IPS-18a (cell line): ENCODE measurements around the gene ORMDL1.
A peak's percentile ranks its signal among the peaks of the same experiment; 100 is the strongest.
"Not testable (repeated sequence)": the region's sequence is repeated elsewhere in the genome, so short reads cannot be mapped to it uniquely, and the experiment has no call there.

Experiments
- H3K27ac ChIP-seq: one replicate; pipeline ENCODE4 v1.5.1; 2013; ENCODE audit warnings: low read length
- H3K27me3 ChIP-seq: one replicate; pipeline ENCODE4 v1.6.1; 2013; ENCODE audit warnings: mild to moderate bottlenecking, low read length; ENCODE audit not compliant: control insufficient read depth, insufficient read depth
- H3K36me3 ChIP-seq: one replicate; pipeline ENCODE4 v1.6.1; 2013; ENCODE audit warnings: low read depth, low read length; ENCODE audit not compliant: control insufficient read depth
- H3K4me1 ChIP-seq: one replicate; pipeline ENCODE4 v1.6.1; 2013; ENCODE audit warnings: low read depth, low read length; ENCODE audit not compliant: control insufficient read depth
- H3K4me3 ChIP-seq: one replicate; pipeline ENCODE4 v1.5.1; 2013; ENCODE audit warnings: low read length
- H3K9ac ChIP-seq: one replicate; pipeline ENCODE4 v1.6.1; 2013; ENCODE audit warnings: mild to moderate bottlenecking, low read length, moderate library complexity
- H3K9me3 ChIP-seq: one replicate; pipeline ENCODE4 v1.6.1; 2013; ENCODE audit warnings: low read depth, low read length; ENCODE audit not compliant: control insufficient read depth

Gene ORMDL1

DNA sequence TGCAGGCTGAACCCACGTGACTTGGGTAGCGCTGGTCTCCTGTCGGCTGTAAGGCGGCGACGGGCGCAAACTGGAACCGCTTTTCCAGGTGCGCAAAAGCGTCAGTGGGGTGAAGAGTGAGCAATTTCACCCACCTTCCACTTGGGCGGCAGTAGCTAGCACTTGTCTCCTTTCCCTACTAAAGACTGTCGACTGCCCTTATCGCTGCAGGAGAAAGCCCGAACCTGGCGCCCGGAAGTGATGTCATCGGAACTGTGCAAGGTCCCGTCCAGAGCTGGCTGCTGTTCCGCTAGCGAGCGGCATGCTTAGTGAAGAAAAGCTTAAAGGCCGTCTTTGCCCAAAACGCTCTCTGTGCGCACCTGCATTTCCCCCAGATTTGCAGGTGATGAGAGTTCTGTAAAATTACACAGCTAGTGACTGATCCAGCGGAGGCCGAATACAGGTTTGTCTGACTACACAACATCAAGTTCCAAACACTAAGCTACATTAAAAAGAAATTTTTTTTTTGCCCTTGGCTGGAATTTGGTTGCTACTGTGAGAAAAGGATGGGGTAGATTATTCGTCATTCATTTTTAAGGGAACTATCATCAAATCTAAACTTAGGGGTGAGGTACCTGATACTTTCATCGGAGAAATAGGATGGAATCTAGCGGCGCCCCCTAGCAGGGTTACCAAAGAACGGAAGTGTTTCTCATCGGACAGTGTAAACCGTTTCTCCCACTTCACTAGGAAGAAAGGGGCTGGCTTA is 21.4 kb downstream of the ORMDL1 start, which contains the start of gene OSGEPL1:
OSGEPL1 (minus strand) TSS at position 242 of the 748 bp plus-strand sequence. CDS start 1,152 bp downstream, outside the sequence.
- H3K36me3 ChIP-seq, result peaks cover 7% of the 10 kb centered on the region
- peak within 1 kb of the TSS; percentile 95 for H3K4me3 ChIP-seq
- H3K4me1 ChIP-seq, result no peaks in the 10 kb centered on the region
- H3K9ac ChIP-seq, result peak within 1 kb of the TSS; percentile 95
- no peaks in the 10 kb centered on the region for H3K27me3 ChIP-seq
- peak within 1 kb of the TSS; percentile 93 for H3K27ac ChIP-seq
- H3K9me3 ChIP-seq, result no peaks in the 10 kb centered on the region

DNA sequence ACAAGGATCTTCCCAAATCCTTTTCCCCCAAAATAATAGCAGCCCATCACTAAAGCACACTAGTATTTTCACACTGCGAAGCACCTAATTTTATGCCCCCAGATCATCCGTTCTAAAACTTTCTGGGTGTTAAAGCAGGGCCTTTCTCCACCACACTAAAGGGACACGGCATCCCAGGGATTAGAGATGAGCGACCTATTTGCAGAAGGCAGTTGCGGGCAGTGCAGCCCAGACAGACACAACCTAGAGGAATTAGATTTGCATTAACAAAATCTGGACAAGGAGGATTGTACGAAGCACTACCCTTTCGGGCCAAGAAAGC is 21.9 kb downstream of the ORMDL1 start:
- peak overlapping the region; percentile 95 for H3K9ac ChIP-seq
- peak overlapping the region; percentile 19 for H3K27ac ChIP-seq
- no peaks in the 10 kb centered on the region for H3K9me3 ChIP-seq
- no peaks in the 10 kb centered on the region for H3K4me1 ChIP-seq
- H3K36me3 ChIP-seq, result peaks cover 5% of the 10 kb centered on the region
- peak overlapping the region; percentile 95 for H3K4me3 ChIP-seq
- no peaks in the 10 kb centered on the region for H3K27me3 ChIP-seq

DNA sequence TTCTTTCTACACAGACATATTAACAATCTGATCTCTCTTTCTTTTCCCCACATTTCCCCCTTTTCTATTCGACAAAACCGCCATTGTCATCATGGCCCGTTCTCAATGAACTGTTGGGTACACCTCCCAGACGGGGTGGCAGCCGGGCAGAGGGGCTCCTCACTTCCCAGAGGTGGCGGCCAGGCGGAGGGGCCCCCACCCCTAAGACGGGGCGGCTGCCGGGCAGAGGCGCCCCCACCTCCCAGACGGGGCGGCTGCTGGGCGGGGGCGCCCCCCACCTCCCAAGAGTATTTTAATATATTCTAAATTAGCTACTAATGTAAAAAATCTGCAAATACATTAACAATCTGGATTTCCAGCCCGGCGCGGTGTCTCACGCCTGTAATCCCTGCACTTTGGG is 24.0 kb downstream of the ORMDL1 start:
- not testable (repeated sequence) for H3K9ac ChIP-seq, H3K9me3 ChIP-seq, H3K36me3 ChIP-seq, H3K4me1 ChIP-seq, H3K4me3 ChIP-seq, H3K27me3 ChIP-seq, H3K27ac ChIP-seq

DNA sequence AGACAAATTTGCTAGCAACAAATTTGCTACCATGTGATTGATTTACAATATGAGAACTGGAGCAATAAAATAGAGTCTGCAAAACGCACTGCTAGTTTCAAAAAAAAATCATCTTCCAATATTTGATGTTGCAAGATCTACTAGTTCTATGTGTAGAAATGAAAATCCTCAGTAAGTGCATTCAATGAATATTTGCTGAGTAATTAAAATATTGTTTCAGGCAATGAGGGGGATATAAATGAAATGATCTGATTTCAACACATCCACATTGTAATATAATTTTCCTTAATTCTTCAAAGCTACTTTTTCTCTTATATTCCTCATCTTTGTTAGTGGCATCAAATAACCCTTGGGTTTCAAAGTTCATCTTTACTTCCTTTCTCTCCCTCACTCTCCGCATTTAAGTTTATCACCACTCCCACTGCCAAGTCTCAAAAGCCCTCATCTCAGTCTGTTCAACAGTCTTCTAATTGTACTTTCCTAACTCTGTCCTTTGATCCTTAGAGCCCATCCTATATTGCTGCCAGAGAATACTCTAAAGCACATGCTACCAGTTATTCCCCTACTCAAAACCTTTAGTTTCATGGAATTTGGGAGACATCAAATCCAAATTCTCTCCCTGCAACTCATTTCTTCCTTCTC is 27.7 kb downstream of the ORMDL1 start:
- no peak overlapping the region for H3K27ac ChIP-seq
- no peaks in the 10 kb centered on the region for H3K4me1 ChIP-seq
- H3K9me3 ChIP-seq, result no peaks in the 10 kb centered on the region
- peaks cover 15% of the 10 kb centered on the region for H3K36me3 ChIP-seq
- no peaks in the 10 kb centered on the region for H3K27me3 ChIP-seq
- H3K4me3 ChIP-seq, result no peak overlapping the region
- no peak overlapping the region for H3K9ac ChIP-seq

DNA sequence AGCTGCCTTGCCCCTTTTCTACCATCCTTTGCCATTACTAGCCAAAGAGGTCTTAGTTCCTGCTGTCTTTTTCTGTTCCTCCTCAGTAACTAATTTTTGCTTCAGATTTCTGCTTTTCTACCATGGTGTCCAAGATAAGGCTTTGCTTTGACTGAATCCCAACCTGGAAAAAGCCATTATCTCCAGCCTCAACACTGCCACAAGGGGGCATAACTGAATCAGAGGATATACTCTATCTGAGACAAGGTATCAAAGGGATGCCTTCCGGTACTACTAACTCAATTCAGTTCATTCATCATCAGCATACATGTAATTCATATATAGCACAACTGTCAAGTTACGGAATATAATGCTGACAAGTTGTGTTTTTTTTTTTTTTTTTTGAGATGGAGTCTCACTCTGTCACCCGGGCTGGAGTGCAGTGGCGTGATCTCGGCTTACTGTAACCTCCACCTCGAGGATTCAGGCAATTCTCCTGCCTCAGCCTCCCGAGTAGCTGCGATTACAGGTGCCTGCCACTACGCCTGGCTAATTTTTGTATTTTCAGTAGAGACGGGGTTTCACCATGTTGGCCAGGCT is 33.0 kb downstream of the ORMDL1 start:
- Histone ChIP-seq H3K4me3 (no peak overlapping the region), H3K4me1 (no peaks in the 10 kb centered on the region), H3K27me3 (no peaks in the 10 kb centered on the region), H3K36me3 (peaks cover 20% of the 10 kb centered on the region), H3K27ac (no peak overlapping the region), H3K9ac (no peak overlapping the region), H3K9me3 (no peaks in the 10 kb centered on the region)

DNA sequence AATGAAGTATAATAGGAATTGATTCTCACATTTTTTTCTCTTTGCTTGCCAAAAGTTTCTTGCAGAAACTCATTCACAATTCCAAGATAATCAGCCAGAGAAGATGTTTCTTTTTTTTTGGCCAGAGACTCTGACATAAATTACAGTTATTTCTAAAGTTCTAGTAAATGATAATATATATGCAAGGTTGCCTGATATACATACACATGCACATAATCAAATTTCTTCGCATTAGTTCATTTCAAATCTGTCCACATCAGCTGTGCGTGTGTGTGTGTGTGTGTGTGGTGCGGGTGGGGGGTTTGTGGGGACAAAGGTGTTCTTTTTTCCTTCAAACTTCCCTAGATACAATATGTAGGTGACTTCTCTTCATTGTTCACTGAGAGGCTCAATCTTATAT is 54.7 kb downstream of the ORMDL1 start:
- Histone ChIP-seq H3K36me3 (no peaks in the 10 kb centered on the region), H3K4me1 (no peaks in the 10 kb centered on the region), H3K9me3 (no peaks in the 10 kb centered on the region), H3K27ac (no peak overlapping the region), H3K9ac (no peak overlapping the region), H3K27me3 (no peaks in the 10 kb centered on the region), H3K4me3 (no peak overlapping the region)

DNA sequence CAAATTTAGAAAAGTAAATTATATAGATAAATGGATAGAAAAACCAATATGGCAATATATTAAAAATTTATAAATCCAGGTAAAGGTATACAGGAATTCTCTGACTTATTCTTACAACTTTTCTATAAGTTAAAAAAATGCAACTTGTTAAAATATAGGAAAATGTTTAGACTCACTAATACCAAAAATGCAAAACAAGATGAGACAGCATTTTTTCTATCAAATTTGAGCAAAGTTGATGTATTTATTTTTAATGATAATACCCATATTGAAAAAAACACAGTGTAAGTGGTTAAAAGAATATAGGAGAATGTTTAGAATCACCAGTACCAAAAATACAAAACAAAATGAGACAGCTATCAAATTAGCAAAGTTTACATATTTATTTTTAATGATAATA is 57.3 kb downstream of the ORMDL1 start:
- Histone ChIP-seq H3K27ac (no peak overlapping the region), H3K9me3 (no peaks in the 10 kb centered on the region), H3K4me1 (no peaks in the 10 kb centered on the region), H3K36me3 (no peaks in the 10 kb centered on the region), H3K27me3 (no peaks in the 10 kb centered on the region), H3K9ac (no peak overlapping the region), H3K4me3 (no peak overlapping the region)

DNA sequence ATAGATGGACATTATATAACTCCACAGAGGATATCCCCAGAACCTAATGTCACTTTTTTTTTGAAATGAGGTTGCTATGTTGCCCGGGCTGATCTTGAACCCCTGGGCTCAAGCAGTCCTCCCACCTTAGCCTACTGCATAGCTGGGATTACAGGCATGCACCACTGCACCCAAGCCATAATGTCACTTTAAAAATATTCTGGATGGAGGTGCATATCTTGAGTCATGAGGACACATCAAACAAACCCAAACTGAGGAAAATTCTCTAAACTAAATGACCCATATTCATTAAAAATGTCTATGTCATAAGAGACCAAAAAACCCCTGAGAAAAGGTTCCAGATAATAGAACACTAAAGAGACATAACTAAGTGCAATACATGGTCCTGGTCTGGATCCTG is 57.9 kb downstream of the ORMDL1 start:
- Histone ChIP-seq H3K27me3 (no peaks in the 10 kb centered on the region), H3K4me3 (no peak overlapping the region), H3K4me1 (no peaks in the 10 kb centered on the region), H3K36me3 (no peaks in the 10 kb centered on the region), H3K27ac (no peak overlapping the region), H3K9me3 (no peaks in the 10 kb centered on the region), H3K9ac (no peak overlapping the region)

DNA sequence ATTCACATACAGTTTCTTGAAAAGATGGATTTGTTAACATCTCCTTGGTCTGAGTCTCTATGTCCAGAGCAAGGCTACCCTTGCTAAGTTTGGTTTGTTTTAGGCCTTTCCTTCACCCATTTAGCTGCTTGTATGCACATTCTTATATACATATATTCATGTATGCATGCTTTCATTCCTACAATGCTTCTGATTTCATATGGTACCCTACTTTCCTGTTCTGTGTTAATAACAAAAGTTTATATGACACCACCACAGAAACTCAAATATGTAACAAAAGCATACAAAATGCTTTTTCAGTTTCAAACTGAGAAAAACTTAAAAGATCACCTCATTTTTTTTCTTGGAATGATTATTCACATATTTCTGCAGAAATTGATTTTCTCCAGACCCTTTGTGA is 60.9 kb downstream of the ORMDL1 start:
- no peaks in the 10 kb centered on the region for H3K9me3 ChIP-seq
- H3K27me3 ChIP-seq, result no peaks in the 10 kb centered on the region
- no peaks in the 10 kb centered on the region for H3K4me1 ChIP-seq
- H3K27ac ChIP-seq, result no peak overlapping the region
- no peak overlapping the region for H3K4me3 ChIP-seq
- H3K36me3 ChIP-seq, result no peaks in the 10 kb centered on the region
- no peak overlapping the region for H3K9ac ChIP-seq
